C4-2B (cell line): ENCODE measurements around the gene TEX14.

ENCODE experiments used
- CTCF ChIP-seq: fragments of 450-650 bp; conservative IDR thresholded peaks from 2 replicates; pipeline ENCODE4 v1.5.1; 2017; ENCODE audit warnings: mild to moderate bottlenecking
- ZFX ChIP-seq: fragments of 450-650 bp; IDR thresholded peaks from 2 replicates; pipeline ENCODE4 v1.6.1; 2017

DNA sequence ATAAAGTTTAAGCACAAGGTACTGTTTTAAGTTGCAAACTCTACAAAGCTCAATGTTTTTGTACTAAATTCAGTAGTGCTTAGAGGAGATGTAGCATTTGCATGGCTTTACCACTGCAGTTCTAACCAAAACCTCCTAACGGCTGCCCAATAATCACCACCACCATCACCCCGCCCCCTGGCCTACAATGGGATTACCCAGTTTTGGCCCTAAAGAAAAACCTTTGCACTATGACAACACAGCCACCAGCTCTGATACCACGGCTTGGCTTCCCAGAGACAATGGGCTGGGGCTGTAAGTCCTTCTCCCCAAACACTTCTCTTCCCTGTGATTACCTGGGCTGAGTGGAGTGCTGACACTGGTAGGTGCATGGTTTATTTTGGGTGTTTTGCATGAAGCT, 119.0 kb downstream of the TEX14 start:
- TF ChIP-seq CTCF (no peak), ZFX (no peak)
